Epithelial cell of proximal tubule (primary cell): Measurements from ENCODE around the gene HDAC9. TPM values are rescaled to one million over a fixed set of nuclear protein-coding genes. Genes with fewer than 3 reads are reported as not detected.

Source experiments
- DNase-seq: peaks from one replicate; pipeline ENCODE4 v3.0.0-alpha.2; 2011; ENCODE audit warnings: low read depth
- H3K4me3 ChIP-seq: 2 replicates; pipeline ENCODE4 v1.5.1; 2011; ENCODE audit warnings: low read depth, mild to moderate bottlenecking, low read length
- CTCF ChIP-seq: conservative IDR thresholded peaks from 2 replicates; pipeline ENCODE4 v1.5.1; 2012; ENCODE audit warnings: low read depth, mild to moderate bottlenecking, low read length
- total RNA-seq: library from RNA; depleted of rRNA; stranded (reverse); fragments of >200 nt; gene quantifications from 2 replicates; pipeline ENCODE4 v1.2.3, GENCODE V29; 2015

HDAC9 gene
- total RNA-seq, 1 donor from 2014 or later: 35.5 TPM

DNA sequence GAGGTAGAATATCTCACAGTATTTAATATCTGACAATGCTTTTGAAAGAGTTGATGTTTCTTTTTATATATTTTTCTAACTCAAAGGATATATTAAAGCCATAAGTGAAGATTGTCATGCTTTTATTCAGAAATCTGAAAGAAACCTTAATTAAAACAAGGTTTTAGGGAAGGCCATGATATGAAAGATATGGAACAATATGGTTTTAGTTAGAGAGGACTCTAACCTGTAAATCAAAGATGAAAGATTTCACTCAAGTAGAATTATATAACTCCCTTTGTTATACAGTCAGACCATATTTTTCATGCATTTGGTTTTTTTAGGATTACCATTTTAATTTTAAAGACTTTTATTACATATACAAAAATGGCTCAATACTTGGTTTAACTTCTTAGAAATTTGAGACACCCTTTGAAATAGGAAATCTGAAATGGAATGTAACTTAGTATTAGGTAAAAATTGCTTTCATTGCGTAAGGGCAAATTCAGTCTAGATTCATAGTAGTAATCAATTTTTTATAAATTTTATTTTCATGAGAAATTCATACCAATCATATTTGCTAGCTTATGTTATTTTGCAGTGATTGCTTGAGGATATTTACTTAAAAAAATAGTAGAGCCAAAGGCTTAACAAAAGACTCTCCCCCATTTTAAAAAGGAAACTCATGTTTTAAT lies 502.1 kb downstream of the HDAC9 start:
- H3K4me3 ChIP-seq: no peak overlapping the region
- no peak for DNase-seq
- TF ChIP-seq CTCF: no peak

GRCh38 chr7:19000410-19000809 lies 504.9 kb downstream of the HDAC9 start:
- no peak for DNase-seq
- TF ChIP-seq CTCF: no peak
- no peak overlapping the region for H3K4me3 ChIP-seq

DNA sequence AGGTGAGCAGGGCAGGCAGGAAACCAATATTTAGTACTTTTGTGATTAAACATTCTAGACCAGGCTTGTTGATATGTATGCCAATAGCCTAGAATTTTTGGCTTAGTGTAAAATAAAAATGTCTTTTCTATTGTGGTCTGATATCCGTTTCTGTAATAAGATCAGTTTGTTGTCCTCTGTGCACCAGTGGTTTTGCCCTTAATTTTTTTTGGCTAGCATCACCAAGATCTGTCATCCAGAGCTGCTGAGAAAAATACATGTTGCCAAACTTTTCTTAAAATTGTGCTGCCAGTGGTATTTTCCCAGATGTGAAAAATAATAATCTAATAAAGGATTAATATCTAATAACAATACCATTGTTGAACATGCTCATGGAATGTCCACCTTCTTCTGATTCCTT lies 506.3 kb downstream of the HDAC9 start:
- no peak for DNase-seq
- TF ChIP-seq CTCF: no peak
- no peak overlapping the region for H3K4me3 ChIP-seq

GRCh38 chr7:19009241-19009935 lies 513.8 kb downstream of the HDAC9 start:
- no peak for TF ChIP-seq CTCF
- H3K4me3 ChIP-seq: no peak overlapping the region
- no peak for DNase-seq

- no peak overlapping the region for H3K4me3 ChIP-seq
- TF ChIP-seq CTCF: no peak
- no peak for DNase-seq
Observed at GRCh38 chr7:19009936-19010280, 514.4 kb downstream of the HDAC9 start.

- DNase-seq: no peak
- TF ChIP-seq CTCF: no peak
- no peak overlapping the region for H3K4me3 ChIP-seq
Observed at GRCh38 chr7:19011212-19011611, 515.7 kb downstream of the HDAC9 start.

DNA sequence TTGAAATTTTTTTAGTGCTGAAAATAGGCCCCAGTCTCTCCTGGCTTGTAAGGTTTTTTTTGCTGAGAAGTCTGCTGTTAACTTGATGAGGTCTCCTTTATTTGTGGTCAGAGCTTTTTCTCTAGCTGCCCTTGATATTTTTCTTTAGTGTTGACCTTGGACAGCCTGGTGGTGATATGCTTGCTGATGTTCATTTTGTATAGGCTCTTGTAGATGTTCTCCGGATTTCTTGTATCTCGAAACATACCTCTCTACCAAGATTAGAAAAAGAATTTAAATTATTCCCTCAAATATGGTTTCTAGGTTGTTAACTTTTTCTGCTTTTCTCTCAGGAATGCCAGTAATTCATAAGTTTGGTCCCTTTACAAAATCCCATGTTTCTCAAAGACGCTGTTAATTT lies 519.5 kb downstream of the HDAC9 start:
- TF ChIP-seq CTCF: no peak
- no peak for DNase-seq
- no peak overlapping the region for H3K4me3 ChIP-seq
